Activated CD4-positive, alpha-beta T cell treated with anti-CD3 and anti-CD28 coated beads, Interleukin-2, Interleukin-4, amounts not matched to agents 100 ng/mL and 50 ng/mL, durations not matched to agents 16 hours and 8 hours (primary cell): Measurements from ENCODE around the gene RCC2.

Source experiments
- DNase-seq: peaks from one replicate; pipeline ENCODE4 v3.0.0-alpha.2; 2020; ENCODE audit warnings: low spot score

Gene RCC2

GRCh38 chr1:17442841-17443240, 3.4 kb upstream of the RCC2 start:
- no peak for DNase-seq

DNA sequence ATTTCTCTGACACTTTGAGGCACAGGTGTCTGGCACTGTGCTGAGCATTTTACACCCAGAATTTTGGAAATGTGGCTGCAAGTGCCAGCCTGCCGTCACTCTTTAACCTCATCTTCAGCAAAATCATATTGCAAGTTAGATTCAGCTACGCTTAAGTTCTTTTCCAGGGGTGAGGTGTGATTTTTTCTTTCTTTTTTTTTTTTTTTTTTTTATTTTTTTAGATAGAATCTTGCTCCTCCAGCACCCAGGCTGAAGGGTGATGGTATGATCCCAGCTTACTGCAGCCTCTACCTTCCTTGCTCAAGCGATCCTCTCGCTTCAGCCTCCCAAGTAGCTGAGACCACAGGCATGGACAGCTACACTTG, 2.5 kb upstream of the RCC2 start:
- DNase-seq, result no peak

GRCh38 chr1:17441265-17441992, 2.0 kb upstream of the RCC2 start:
- DNase-seq, result peak; percentile 47

DNA sequence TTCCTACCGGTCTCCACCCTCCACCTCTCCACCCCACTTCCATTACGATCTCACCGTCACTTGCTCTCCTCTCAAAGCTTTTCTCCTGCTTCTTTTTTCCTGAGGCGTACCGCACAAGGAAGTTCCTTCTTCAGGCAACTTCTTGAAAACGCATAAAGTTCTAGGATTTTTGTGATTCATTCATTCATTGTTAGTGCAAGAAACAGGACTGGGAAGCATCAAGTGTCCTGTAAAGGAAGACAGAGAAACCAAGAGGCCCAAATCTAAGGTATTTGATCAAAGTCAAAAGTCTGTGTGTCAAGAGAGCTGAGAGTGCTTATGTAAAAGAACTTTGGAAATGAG, 1.3 kb upstream of the RCC2 start:
- no peak for DNase-seq

GRCh38 chr1:17440074-17440826, 773 bp upstream of the RCC2 start:
- no peak for DNase-seq

DNA sequence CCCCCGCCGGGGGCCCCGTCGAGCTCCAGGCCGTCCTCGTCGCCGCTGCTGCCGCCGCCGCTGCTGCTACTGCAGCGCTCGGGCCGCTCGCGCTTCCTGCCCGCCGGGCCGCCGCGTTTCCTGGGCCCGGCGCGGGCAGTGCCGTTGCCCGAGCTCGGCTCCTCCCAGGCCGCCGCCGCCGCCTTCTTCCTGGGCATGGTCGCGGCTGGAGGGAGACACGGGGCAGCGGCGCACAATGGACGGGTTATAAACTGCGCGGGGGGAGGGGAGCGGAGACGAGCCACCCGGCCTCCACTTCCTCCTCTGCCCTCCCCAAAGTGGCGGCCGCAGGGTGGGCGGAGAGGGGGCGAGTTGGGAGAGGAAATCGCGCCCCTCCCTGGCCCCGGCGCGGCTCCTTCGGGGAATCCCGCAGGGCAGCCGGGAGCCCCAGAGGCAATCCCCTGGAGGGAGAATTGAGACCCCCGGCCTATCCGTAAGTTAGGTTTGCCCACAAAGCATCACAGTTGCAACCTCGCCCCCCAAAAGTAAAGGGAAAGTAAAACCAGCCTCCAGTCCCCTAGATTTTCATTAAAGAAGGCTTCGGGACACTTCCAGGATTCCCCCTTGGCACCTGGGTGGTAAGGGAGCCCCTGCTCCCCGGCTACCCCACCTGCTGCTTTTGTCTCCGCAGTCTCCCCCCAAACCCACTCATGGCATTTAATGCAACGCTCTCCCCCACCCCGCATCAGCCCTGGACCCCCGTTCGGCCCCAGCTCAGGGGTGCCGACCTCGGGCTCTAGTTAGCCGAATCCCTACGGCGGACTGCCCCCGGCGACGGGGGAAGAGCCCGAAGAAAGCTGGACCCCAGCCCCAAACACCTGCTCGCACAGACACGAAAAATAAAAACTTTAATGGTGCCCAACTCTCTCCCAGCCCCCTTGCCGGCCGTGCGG, 893 bp downstream of the RCC2 start:
- DNase-seq, result peak; percentile 72

GRCh38 chr1:17437580-17438317, 1.7 kb downstream of the RCC2 start:
- peak; percentile 34 for DNase-seq

DNA sequence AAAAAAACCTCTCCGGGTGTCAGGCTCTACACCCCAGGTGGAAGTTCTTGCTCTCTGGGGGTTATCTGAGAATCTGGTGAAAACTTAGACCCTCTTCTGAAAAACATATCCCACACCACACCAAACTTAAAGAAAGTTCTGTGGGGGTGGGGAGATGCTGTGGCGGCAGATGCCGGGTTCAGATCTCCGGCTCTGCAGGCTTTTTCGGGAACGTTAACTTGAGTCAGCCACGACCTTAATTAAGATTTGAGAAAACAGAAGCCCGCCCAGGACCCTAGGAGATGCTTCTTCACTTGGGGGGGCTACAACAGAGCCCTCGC, 2.3 kb downstream of the RCC2 start:
- DNase-seq, result no peak

DNA sequence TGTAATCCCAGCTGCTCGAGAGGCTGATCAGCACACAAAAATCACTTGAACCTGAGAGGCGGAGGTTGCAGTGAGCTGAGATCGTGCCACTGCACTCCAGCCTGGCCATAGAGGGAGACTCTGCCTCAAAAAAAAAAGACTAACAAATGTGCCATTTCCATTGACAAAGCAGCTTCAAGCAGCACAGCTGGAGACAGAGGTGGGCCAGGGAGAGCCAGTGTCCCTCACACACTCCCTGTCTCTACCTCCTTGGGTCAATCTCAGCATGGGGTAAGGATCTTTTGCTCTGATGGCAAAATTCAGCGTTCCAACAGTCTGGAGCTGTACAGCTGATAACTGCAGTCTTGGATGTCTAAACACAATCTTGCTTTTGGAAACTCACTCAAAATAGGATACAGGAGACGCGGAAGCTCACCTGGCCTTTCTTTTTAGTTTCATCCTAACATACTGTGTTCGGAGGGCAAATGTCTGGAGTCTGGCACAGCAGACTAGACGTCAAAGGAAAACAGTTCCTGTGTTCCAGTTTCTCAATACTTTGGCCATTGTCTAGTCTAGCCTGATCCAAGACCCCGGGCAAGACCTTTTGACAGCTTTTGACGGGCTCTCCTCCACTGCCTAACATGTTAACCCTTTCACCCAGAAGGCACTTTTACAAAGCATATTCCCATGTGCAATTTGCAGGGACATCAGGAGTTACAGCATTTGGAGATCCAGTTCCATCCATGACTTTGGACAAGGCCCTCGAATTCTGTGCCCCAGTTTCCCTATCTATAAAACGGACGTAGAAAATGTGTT, 2.9 kb downstream of the RCC2 start:
- no peak for DNase-seq

DNA sequence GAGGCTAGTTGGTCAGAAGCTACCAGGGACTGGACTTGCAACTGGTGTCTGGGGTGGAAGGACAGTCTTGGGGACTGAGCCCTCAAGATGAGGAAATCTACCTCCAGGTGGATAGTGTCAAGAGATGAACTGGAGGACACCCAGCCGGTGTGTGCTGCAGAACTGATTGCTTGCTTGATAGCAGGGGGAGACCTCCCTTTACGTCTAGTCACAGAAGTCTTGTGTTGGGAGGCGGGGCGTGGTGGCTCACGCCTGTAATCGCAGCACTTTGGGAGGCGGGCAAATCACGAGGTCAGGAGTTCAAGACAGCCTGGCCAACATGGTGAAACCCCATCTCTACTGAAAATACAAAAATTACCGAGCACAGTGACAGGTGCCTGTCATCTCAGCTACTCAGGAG, 4.9 kb downstream of the RCC2 start:
- no peak for DNase-seq

- no peak for DNase-seq
Measured at GRCh38 chr1:17434016-17434415, 5.5 kb downstream of the RCC2 start.

- no peak for DNase-seq
Measured at GRCh38 chr1:17433261-17433660, 6.2 kb downstream of the RCC2 start.

DNA sequence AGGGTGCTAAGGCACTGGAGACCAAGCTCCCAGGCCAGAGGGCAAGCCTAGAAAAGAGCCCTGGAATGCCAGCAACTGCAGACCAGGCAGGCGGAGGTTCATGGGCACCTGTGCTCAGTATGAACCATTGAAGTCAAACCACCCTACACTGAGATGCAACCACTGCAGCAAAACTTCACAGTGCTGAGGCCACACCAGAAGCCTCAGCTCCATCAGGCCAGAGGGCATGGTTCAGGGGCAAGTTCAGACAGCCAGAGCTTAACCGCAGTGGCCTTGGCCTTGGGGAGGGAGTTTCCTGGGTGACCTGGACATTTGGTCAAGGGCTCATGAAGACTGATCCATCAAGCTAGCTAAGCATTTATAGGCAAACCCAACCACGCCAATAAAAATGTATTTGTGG, 7.1 kb downstream of the RCC2 start:
- no peak for DNase-seq

DNA sequence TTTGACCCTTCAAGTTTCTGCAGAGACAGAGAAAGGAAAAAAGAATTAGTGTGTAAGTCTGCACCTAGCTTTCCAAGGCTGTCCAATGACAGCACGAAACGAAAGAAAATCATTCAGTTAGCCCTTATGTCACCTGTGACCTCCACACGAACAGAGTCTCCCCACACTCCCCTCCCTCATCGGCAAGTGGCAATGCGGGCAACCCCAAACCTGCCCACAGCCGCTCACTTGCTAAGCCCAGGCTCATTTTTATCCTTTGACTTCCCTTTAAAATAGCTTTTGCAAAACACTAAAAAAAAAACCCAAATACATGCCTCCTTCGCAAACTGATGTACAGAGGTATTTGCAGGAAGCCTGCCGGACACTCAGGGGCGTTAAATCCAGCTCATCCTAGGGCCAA, 10.3 kb downstream of the RCC2 start:
- DNase-seq, result no peak

- DNase-seq, result no peak
Measured at GRCh38 chr1:17427696-17428660, 11.5 kb downstream of the RCC2 start.

- no peak for DNase-seq
Measured at GRCh38 chr1:17425806-17426600, 13.5 kb downstream of the RCC2 start.

- no peak for DNase-seq
Measured at GRCh38 chr1:17423781-17424245, 15.7 kb downstream of the RCC2 start.

- no peak for DNase-seq
Measured at GRCh38 chr1:17422461-17422860, 17.0 kb downstream of the RCC2 start.

DNA sequence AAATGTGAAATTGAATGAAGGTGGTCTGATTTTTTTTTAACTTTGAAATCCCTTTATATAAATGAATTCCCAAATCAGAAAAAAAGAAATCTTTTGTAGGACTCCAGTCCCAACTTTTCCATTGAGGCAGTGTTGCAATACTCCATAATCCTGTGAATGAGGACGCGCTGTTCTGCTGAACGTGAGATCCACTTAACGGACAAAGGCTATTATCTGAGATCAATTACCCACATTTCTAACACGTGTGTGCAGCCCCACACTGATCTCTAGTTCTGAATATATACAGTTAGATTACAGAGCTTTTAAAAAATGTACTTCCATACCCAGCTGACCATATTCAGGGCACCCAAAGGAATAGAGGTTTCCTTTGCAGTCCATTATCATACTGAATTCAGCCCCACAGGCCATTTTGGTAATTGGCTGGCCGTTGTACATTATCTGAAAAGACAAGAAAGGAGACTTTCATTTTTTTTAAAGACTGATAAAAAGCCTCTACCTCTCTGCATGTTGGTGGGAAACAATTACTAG, 19.0 kb downstream of the RCC2 start:
- no peak for DNase-seq
